ENCODE data around the gene ASZ1. TPM values are rescaled to one million over a fixed set of nuclear protein-coding genes. Genes with fewer than 3 reads are reported as not detected.

Gene ASZ1
- total RNA-seq, 1 experiment from 2014 or later, result not detected

- TF ChIP-seq POLR2AphosphoS5 (IDR thresholded peaks at IDR 0.05; ENCODE audit: low read depth, low read length) (no peak), RAD21 (IDR thresholded peaks at IDR 0.05; ENCODE audit: low read depth) (no peak), SRF (IDR thresholded peaks at IDR 0.05; ENCODE audit: low read depth) (no peak), CBX3 (IDR thresholded peaks at IDR 0.05; ENCODE audit: low read depth) (no peak), EGR1 (IDR thresholded peaks at IDR 0.05; ENCODE audit: low read depth) (no peak), ZFX (IDR thresholded peaks at IDR 0.05) (no peak), SP1 (IDR thresholded peaks at IDR 0.05; ENCODE audit: low read depth) (no peak)
Observed at GRCh38 chr7:117325836-117326235, 101.5 kb downstream of the ASZ1 start (continued).

- H3K4me1 ChIP-seq (ENCODE audit: control insufficient read depth in 1 of 2, insufficient read depth in 2 of 2, low read length in 2 of 2), result no peaks in the 10 kb centered on the region
- H3K4me3 ChIP-seq (replicated peaks in 1 of 2; ENCODE audit: low read depth in 1 of 2, low read length in 2 of 2), result no peak overlapping the region
- CTCF ChIA-PET, result no interaction called here
- no peaks in the 10 kb centered on the region for H3K36me3 ChIP-seq (ENCODE audit: control insufficient read depth in 1 of 2, insufficient read depth in 2 of 2, low read length in 2 of 2)
- H3K27ac ChIP-seq (ENCODE audit: low read depth, low read length), result no peak overlapping the region
- POLR2A ChIA-PET, result no interaction called here
- no peak overlapping the region for H3K9ac ChIP-seq (ENCODE audit: low read length)
- H3K27me3 ChIP-seq (ENCODE audit: insufficient read depth, low read length), result no peaks in the 10 kb centered on the region
- H4K20me1 ChIP-seq (ENCODE audit: insufficient read depth), result no peaks in the 10 kb centered on the region
- no peaks in the 10 kb centered on the region for H3K9me2 ChIP-seq (ENCODE audit: insufficient read depth)
- no peaks in the 10 kb centered on the region for H3K79me2 ChIP-seq (ENCODE audit: insufficient read depth, low read length)
- RAD21 ChIA-PET (ENCODE audit: low non-redundant PET in 1 of 2, low total read pairs in 2 of 2, uncharacterized antibody in 2 of 2, unreplicated experiment in 2 of 2), result no interaction called here
- H2AFZ ChIP-seq (ENCODE audit: low read depth, low read length, poor library complexity, severe bottlenecking), result no peak overlapping the region
- no TSS peak for BruUV-seq (replicated peaks)
- no peak for ATAC-seq
- TF ChIP-seq SP1 (IDR thresholded peaks at IDR 0.05; ENCODE audit: low read depth) (no peak), CTCF (IDR thresholded peaks at IDR 0.05 in 2 of 3, conservative IDR thresholded peaks at IDR 0.05 in 1 of 3; ENCODE audit: borderline replicate concordance in 1 of 3, insufficient read depth in 1 of 3, low read depth in 2 of 3, low read length in 2 of 3) (no peak), ELF1 (IDR thresholded peaks at IDR 0.05; ENCODE audit: borderline replicate concordance, low read depth) (no peak), ZFX (IDR thresholded peaks at IDR 0.05) (no peak), EGR1 (IDR thresholded peaks at IDR 0.05; ENCODE audit: low read depth) (no peak), REST (IDR thresholded peaks at IDR 0.05; ENCODE audit: low read depth) (no peak), POLR2AphosphoS5 (IDR thresholded peaks at IDR 0.05; ENCODE audit: low read depth, low read length) (no peak), EZH2phosphoT487 (IDR thresholded peaks at IDR 0.05; ENCODE audit: borderline replicate concordance) (no peak), CBX3 (IDR thresholded peaks at IDR 0.05; ENCODE audit: low read depth) (no peak), JUND (IDR thresholded peaks at IDR 0.05) (no peak), POLR2A (IDR thresholded peaks at IDR 0.05; ENCODE audit: borderline replicate concordance, extremely low read depth, insufficient read depth, insufficient read length) (no peak)
- intact Hi-C loops (cut with micrococcal nuclease), result no loop called here
- peaks cover 0 to 7% of the 10 kb centered on the region in 2 experiments; a peak in 1 of 4 replicates for H3K9me3 ChIP-seq (ENCODE audit: control insufficient read depth in 1 of 2, insufficient read depth in 1 of 2, low read depth in 1 of 2, low read length in 2 of 2)
- no peak for DNase-seq (ENCODE audit: low read depth, low spot score)
- no peak overlapping the region for H3K4me2 ChIP-seq (ENCODE audit: low read length)
Observed at GRCh38 chr7:117324960-117325359, 102.3 kb downstream of the ASZ1 start.

Data from HCT116 (cell line).